Embryonic facial prominence (tissue), 1 donor: ENCODE measurements around the gene LYST.
"Not testable (repeated sequence)": the region's sequence is repeated elsewhere in the genome, so short reads cannot be mapped to it uniquely, and the experiment has no call there.

Experiments
- DNase-seq: peaks from one replicate; pipeline ENCODE4 v3.0.0-alpha.2; 2016; ENCODE audit errors: extremely low spot score

Gene LYST

GRCh38 chr1:235638612-235639011 is 228.1 kb downstream of the LYST start:
- not testable (repeated sequence) for DNase-seq

GRCh38 chr1:235637756-235638534 is 228.8 kb downstream of the LYST start:
- no peak for DNase-seq

- DNase-seq: no peak
Measured at GRCh38 chr1:235635938-235636662, 230.6 kb downstream of the LYST start.

GRCh38 chr1:235632506-235633401 is 234.0 kb downstream of the LYST start:
- DNase-seq: no peak

GRCh38 chr1:235631816-235632215 is 234.9 kb downstream of the LYST start:
- no peak for DNase-seq

- no peak for DNase-seq
Measured at GRCh38 chr1:235628316-235629005, 238.2 kb downstream of the LYST start.

GRCh38 chr1:235625831-235626230 is 240.9 kb downstream of the LYST start:
- no peak for DNase-seq

GRCh38 chr1:235625340-235625739 is 241.4 kb downstream of the LYST start:
- DNase-seq: no peak

GRCh38 chr1:235624721-235625333 is 241.9 kb downstream of the LYST start:
- no peak for DNase-seq

- no peak for DNase-seq
Measured at GRCh38 chr1:235622936-235623779, 243.5 kb downstream of the LYST start.

GRCh38 chr1:235619149-235619548 is 247.6 kb downstream of the LYST start:
- DNase-seq: not testable (repeated sequence)

- DNase-seq: no peak
Measured at GRCh38 chr1:235617808-235618207, 248.9 kb downstream of the LYST start.

GRCh38 chr1:235617140-235617539 is 249.6 kb downstream of the LYST start:
- no peak for DNase-seq

- DNase-seq: no peak
Measured at GRCh38 chr1:235614442-235614954, 252.2 kb downstream of the LYST start.

GRCh38 chr1:235613602-235614001 is 253.1 kb downstream of the LYST start:
- no peak for DNase-seq

GRCh38 chr1:235612761-235613160 is 253.9 kb downstream of the LYST start:
- DNase-seq: no peak
